CD14-positive monocyte (primary cell): ENCODE data around the gene FAF1. TPM values are rescaled to one million over a fixed set of nuclear protein-coding genes. Genes with fewer than 3 reads are reported as not detected.

Experiments used
- DNase-seq, 3 donors: peaks; one replicate each; pipeline ENCODE4 v3.0.0-alpha.2; 2011 to 2022
- H2AFZ ChIP-seq: 2 replicates; pipeline ENCODE4 v1.6.0; 2012; ENCODE audit warnings: mild to moderate bottlenecking, low read depth, low read length, inconsistent platforms; ENCODE audit not compliant: insufficient read depth, poor library complexity, severe bottlenecking
- H3K27ac ChIP-seq, 2 donors: 1 replicate in 1 of 2; 2 replicates in 1 of 2; pipeline ENCODE4 v1.5.1; 2012 to 2013; ENCODE audit warnings: low read length in 2 of 2, control low read depth in 1 of 2, inconsistent platforms in 1 of 2, low read depth in 1 of 2, mild to moderate bottlenecking in 1 of 2
- H3K27me3 ChIP-seq, 2 donors: one replicate each; pipeline versions ENCODE4 v1.6.0 to v1.6.1; 2011 to 2013; ENCODE audit warnings: low read length in 2 of 2; ENCODE audit not compliant: control insufficient read depth in 2 of 2, insufficient read depth in 2 of 2
- H3K36me3 ChIP-seq, 2 donors: replicated peaks in 1 of 2; 1 replicate in 1 of 2; 2 replicates in 1 of 2; pipeline versions ENCODE4 v1.5.1 to v1.6.1; 2012 to 2013; ENCODE audit warnings: low read length in 2 of 2, control low read depth in 1 of 2, inconsistent platforms in 1 of 2, mild to moderate bottlenecking in 1 of 2; ENCODE audit not compliant: insufficient read depth in 2 of 2, control insufficient read depth in 1 of 2
- H3K4me1 ChIP-seq, 2 donors: 1 replicate in 1 of 2; 2 replicates in 1 of 2; pipeline versions ENCODE4 v1.5.1 to v1.6.1; 2012 to 2013; ENCODE audit warnings: low read length in 2 of 2, control low read depth in 1 of 2, inconsistent platforms in 1 of 2, mild to moderate bottlenecking in 1 of 2, moderate library complexity in 1 of 2; ENCODE audit not compliant: insufficient read depth in 2 of 2, control insufficient read depth in 1 of 2
- H3K4me2 ChIP-seq: replicated peaks from 2 replicates; pipeline ENCODE3; 2012; ENCODE audit warnings: low read length, moderate library complexity, mild to moderate bottlenecking; ENCODE audit not compliant: poor library complexity, severe bottlenecking; ENCODE audit errors: extremely low read depth
- H3K4me3 ChIP-seq, 3 experiments: fragments of 200-600 bp in 1 of 3; sonication (generic) in 1 of 3; replicated peaks in 1 of 3; 1 replicate in 2 of 3; 2 replicates in 1 of 3; pipeline ENCODE4 v1.5.1; 2011 to 2013; ENCODE audit warnings: low read length in 3 of 3, mild to moderate bottlenecking in 3 of 3, control low read depth in 2 of 3, low read depth in 2 of 3, inconsistent platforms in 1 of 3, moderate library complexity in 1 of 3
- H3K79me2 ChIP-seq: 2 replicates; pipeline ENCODE4 v1.6.0; 2012; ENCODE audit warnings: mild to moderate bottlenecking, control low read depth, inconsistent platforms, low read length, moderate library complexity; ENCODE audit not compliant: insufficient read depth
- H3K9ac ChIP-seq: 2 replicates; pipeline ENCODE4 v1.6.0; 2017; ENCODE audit warnings: low read length, mild to moderate bottlenecking; ENCODE audit not compliant: insufficient read depth, poor library complexity, severe bottlenecking
- H3K9me3 ChIP-seq, 2 donors: replicated peaks in 1 of 2; 1 replicate in 1 of 2; 2 replicates in 1 of 2; pipeline versions ENCODE4 v1.5.1 to v1.6.1; 2012 to 2013; ENCODE audit warnings: low read length in 2 of 2, control low read depth in 1 of 2; ENCODE audit not compliant: control insufficient read depth in 1 of 2, insufficient read depth in 1 of 2
- H4K20me1 ChIP-seq: 2 replicates; pipeline ENCODE4 v1.6.0; 2012; ENCODE audit warnings: mild to moderate bottlenecking, low read length, control low read depth, moderate library complexity; ENCODE audit not compliant: insufficient read depth
- H3K27ac Mint-ChIP-seq, 7 donors: one replicate each; pipeline ENCODE4 v1.8.0; 2020; ENCODE audit warnings: mild to moderate bottlenecking in 7 of 7, mixed read lengths in 7 of 7, moderate library complexity in 6 of 7, inconsistent platforms in 2 of 7
- H3K27me3 Mint-ChIP-seq, 3 donors: one replicate each; pipeline ENCODE4 v1.8.0; 2021 to 2022; ENCODE audit warnings: low read depth in 3 of 3, mild to moderate bottlenecking in 3 of 3, mixed read lengths in 3 of 3, moderate library complexity in 3 of 3, inconsistent platforms in 1 of 3
- H3K36me3 Mint-ChIP-seq, 2 donors: one replicate each; pipeline ENCODE4 v1.8.0; 2020; ENCODE audit warnings: mixed read lengths in 2 of 2, inconsistent platforms in 1 of 2, mild to moderate bottlenecking in 1 of 2
- H3K4me1 Mint-ChIP-seq: one replicate; pipeline ENCODE4 v1.8.0; 2020; ENCODE audit warnings: mild to moderate bottlenecking, mixed read lengths
- H3K4me3 Mint-ChIP-seq, 2 donors: one replicate each; pipeline ENCODE4 v1.8.0; 2020; ENCODE audit warnings: mild to moderate bottlenecking in 2 of 2, mixed read lengths in 2 of 2, moderate library complexity in 1 of 2
- H3K9me3 Mint-ChIP-seq, 7 donors: one replicate each; pipeline ENCODE4 v1.8.0; 2020 to 2022; ENCODE audit warnings: mixed read lengths in 7 of 7, mild to moderate bottlenecking in 6 of 7, moderate library complexity in 6 of 7, inconsistent platforms in 2 of 7
- WGBS: methylation state at CpG from one replicate; pipeline ENCODE4 v1.1.5; 2013; ENCODE audit warnings: missing lambda C conversion rate; ENCODE audit not compliant: insufficient coverage; 5-methylcytosine and 5-hydroxymethylcytosine counted together
- intact Hi-C, 2 donors: fragments of 100-400 bp; cut with micrococcal nuclease; formaldehyde crosslinking; loops; one replicate each; pipeline versions ENCODE4 v1.15.0 to v1.15.1; 2023
- polyA plus RNA-seq, 3 donors: library from polyadenylated mRNA; depleted of rRNA in 1 of 3; unstranded in 2 of 3; stranded (reverse) in 1 of 3; fragments of 300-500 nt in 2 of 3; fragments of >200 nt in 1 of 3; fragmentation: Illumina TruSeq in 2 of 3; gene quantifications; 1 replicate in 2 of 3; 2 replicates in 1 of 3; pipeline ENCODE4 v1.2.3, GENCODE V29; 2012 to 2021
- TF ChIP-seq, protein P1 (sequence below): fragments of 200-600 bp; IDR thresholded peaks from one replicate; pipeline ENCODE4 v1.8.0; 2022; ENCODE audit warnings: antibody characterized with exemption, mild to moderate bottlenecking

FAF1 gene
- polyA plus RNA-seq, 3 donors, result 11.4 to 29.6 (median 16.9) TPM

DNA sequence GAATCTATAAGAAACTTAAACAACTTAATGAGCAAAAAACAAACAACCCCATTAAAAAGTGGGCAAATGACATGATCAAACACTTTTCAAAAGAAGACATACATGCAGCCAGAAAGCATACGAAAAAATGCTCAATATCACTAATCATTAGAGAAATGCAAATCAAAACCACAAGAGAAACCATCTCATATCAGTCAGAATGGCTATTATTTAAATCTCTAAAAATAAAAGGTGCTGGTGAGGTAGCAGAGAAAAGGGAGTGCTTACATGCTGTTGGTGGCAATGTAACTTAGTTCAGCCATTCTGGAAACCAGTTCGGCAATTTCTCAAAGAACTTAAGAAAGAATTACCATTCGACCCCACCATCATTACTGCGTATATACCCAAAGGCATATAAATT lies 147.7 kb downstream of the FAF1 start:
- 100% methylated on average over 2 of the region's 4 CpGs for WGBS
- H3K4me2 ChIP-seq, result no peak overlapping the region
- TF ChIP-seq, protein P1, sequence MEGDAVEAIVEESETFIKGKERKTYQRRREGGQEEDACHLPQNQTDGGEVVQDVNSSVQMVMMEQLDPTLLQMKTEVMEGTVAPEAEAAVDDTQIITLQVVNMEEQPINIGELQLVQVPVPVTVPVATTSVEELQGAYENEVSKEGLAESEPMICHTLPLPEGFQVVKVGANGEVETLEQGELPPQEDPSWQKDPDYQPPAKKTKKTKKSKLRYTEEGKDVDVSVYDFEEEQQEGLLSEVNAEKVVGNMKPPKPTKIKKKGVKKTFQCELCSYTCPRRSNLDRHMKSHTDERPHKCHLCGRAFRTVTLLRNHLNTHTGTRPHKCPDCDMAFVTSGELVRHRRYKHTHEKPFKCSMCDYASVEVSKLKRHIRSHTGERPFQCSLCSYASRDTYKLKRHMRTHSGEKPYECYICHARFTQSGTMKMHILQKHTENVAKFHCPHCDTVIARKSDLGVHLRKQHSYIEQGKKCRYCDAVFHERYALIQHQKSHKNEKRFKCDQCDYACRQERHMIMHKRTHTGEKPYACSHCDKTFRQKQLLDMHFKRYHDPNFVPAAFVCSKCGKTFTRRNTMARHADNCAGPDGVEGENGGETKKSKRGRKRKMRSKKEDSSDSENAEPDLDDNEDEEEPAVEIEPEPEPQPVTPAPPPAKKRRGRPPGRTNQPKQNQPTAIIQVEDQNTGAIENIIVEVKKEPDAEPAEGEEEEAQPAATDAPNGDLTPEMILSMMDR, result no peak
- no peak overlapping the region for H2AFZ ChIP-seq
- no peak overlapping the region for H3K27ac ChIP-seq
- H4K20me1 ChIP-seq, result no peaks in the 10 kb centered on the region
- intact Hi-C loops, result no loop called here
- H3K9me3 ChIP-seq, result peaks cover 16 to 21% of the 10 kb centered on the region in 2 donors
- no peaks in the 10 kb centered on the region for H3K4me1 ChIP-seq
- H3K4me3 ChIP-seq, result no peak overlapping the region
- Mint-ChIP-seq H3K4me1 (no peaks in the 10 kb centered on the region), H3K27ac (no peak overlapping the region), H3K4me3 (no peak overlapping the region), H3K27me3 (no peaks in the 10 kb centered on the region), H3K9me3 (peaks cover 28 to 47% (median 36%) of the 10 kb centered on the region in 7 donors), H3K36me3 (peaks cover 11 to 25% of the 10 kb centered on the region in 2 donors)
- H3K79me2 ChIP-seq, result peaks cover 59% of the 10 kb centered on the region
- H3K27me3 ChIP-seq, result no peaks in the 10 kb centered on the region
- H3K9ac ChIP-seq, result no peak overlapping the region
- no peak for DNase-seq
- peaks cover 0 to 3% of the 10 kb centered on the region in 2 donors for H3K36me3 ChIP-seq

GRCh38 chr1:50808296-50808695 lies 151.8 kb downstream of the FAF1 start:
- no peak overlapping the region for H3K9ac ChIP-seq
- H3K27ac Mint-ChIP-seq, result no peak overlapping the region
- H3K4me1 Mint-ChIP-seq, result no peaks in the 10 kb centered on the region
- peaks cover 0 to 3% of the 10 kb centered on the region in 2 donors for H3K36me3 ChIP-seq
- intact Hi-C loops, result no loop called here
- H3K79me2 ChIP-seq, result peaks cover 66% of the 10 kb centered on the region
- H3K4me3 Mint-ChIP-seq, result no peak overlapping the region
- no peaks in the 10 kb centered on the region for H3K27me3 Mint-ChIP-seq
- H3K27ac ChIP-seq, result no peak overlapping the region
- no peaks in the 10 kb centered on the region for H3K27me3 ChIP-seq
- H3K4me3 ChIP-seq, result no peak overlapping the region
- peaks cover under 1% of the 10 kb centered on the region for H4K20me1 ChIP-seq
- no peak for DNase-seq
- H3K36me3 Mint-ChIP-seq, result peaks cover 6 to 26% of the 10 kb centered on the region in 2 donors
- peaks cover 14 to 25% of the 10 kb centered on the region in 2 donors for H3K9me3 ChIP-seq
- no peak overlapping the region for H2AFZ ChIP-seq
- TF ChIP-seq, protein P1, result no peak
- no peaks in the 10 kb centered on the region for H3K4me1 ChIP-seq
- WGBS, result no CpG with 5 or more reads among the region's 3 CpGs
- H3K9me3 Mint-ChIP-seq, result peaks cover 31 to 42% (median 35%) of the 10 kb centered on the region in 7 donors
- H3K4me2 ChIP-seq, result no peak overlapping the region
